ENCODE results near the gene AKT1S1. TPM values are rescaled to one million over a fixed set of nuclear protein-coding genes. Genes with fewer than 3 reads are reported as not detected.

The AKT1S1 gene
- total RNA-seq, 1 experiment from 2014 or later: 70.6 TPM

DNA sequence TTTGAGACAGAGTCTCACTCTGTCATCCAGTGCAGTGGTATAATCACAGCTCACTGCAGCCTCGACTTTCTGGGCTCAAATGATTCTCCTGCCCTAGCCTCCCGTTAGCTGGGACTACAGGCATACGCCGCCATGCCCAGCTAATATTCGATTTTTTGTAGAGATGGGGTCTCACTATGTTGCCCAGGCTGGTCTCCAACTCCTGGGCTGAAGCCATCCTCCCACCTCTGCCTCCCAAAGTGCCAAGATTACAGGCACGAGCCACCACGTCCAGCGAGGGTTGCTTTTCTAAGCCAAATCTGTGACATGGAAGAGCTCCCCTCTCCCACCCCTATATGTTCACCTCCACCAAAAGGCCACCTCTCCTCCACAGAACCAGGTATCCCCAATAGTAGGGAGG lies 40.9 kb upstream of the AKT1S1 start:
- no peak overlapping the region for H2AFZ ChIP-seq (ENCODE audit: low read depth, low read length, poor library complexity, severe bottlenecking)
- H3K27ac ChIP-seq (ENCODE audit: low read depth, low read length): no peak overlapping the region
- H3K9ac ChIP-seq (ENCODE audit: low read length): no peak overlapping the region
- no peak overlapping the region for H3K4me3 ChIP-seq (replicated peaks in 1 of 2; ENCODE audit: low read depth in 1 of 2, low read length in 2 of 2)
- ATAC-seq (no peak), DNase-seq (ENCODE audit: low read depth, low spot score) (no peak)
- no peaks in the 10 kb centered on the region for H3K4me1 ChIP-seq (ENCODE audit: control insufficient read depth in 1 of 2, insufficient read depth in 2 of 2, low read length in 2 of 2)
- intact Hi-C loops (cut with micrococcal nuclease): no loop called here
- H4K20me1 ChIP-seq (ENCODE audit: insufficient read depth): peaks cover 7% of the 10 kb centered on the region; the same call in 1 of the 2 replicates
- peaks cover 98% of the 10 kb centered on the region for H3K79me2 ChIP-seq (ENCODE audit: insufficient read depth, low read length)
- no peak overlapping the region for H3K4me2 ChIP-seq (ENCODE audit: low read length)
- ChIA-PET CTCF (no interaction called here), RAD21 (ENCODE audit: low non-redundant PET in 1 of 2, low total read pairs in 2 of 2, uncharacterized antibody in 2 of 2, unreplicated experiment in 2 of 2) (no interaction called here), POLR2A (interaction anchor here (1.0 kb wide), 1 partner anchor 12 kb away, joined by 3 read pairs; no protein-coding TSS in a partner anchor)
- peaks cover 31 to 42% of the 10 kb centered on the region in 2 experiments for H3K36me3 ChIP-seq (ENCODE audit: control insufficient read depth in 1 of 2, insufficient read depth in 2 of 2, low read length in 2 of 2)
- TF ChIP-seq SRF (IDR thresholded peaks at IDR 0.05; ENCODE audit: low read depth) (no peak), FOSL1 (IDR thresholded peaks at IDR 0.05; ENCODE audit: low read depth) (no peak), CEBPB (IDR thresholded peaks at IDR 0.05; ENCODE audit: low read depth) (no peak), SIN3A (IDR thresholded peaks at IDR 0.05; ENCODE audit: low read depth) (no peak)
- TF ChIP-seq, protein P1, sequence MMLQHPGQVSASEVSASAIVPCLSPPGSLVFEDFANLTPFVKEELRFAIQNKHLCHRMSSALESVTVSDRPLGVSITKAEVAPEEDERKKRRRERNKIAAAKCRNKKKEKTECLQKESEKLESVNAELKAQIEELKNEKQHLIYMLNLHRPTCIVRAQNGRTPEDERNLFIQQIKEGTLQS (IDR thresholded peaks at IDR 0.05): no peak
- H3K9me3 ChIP-seq (ENCODE audit: control insufficient read depth in 1 of 2, insufficient read depth in 1 of 2, low read depth in 1 of 2, low read length in 2 of 2): no peaks in the 10 kb centered on the region
- H3K27me3 ChIP-seq (ENCODE audit: insufficient read depth, low read length): no peaks in the 10 kb centered on the region
- H3K9me2 ChIP-seq (ENCODE audit: insufficient read depth): no peaks in the 10 kb centered on the region
- BruUV-seq (replicated peaks): no TSS peak

DNA sequence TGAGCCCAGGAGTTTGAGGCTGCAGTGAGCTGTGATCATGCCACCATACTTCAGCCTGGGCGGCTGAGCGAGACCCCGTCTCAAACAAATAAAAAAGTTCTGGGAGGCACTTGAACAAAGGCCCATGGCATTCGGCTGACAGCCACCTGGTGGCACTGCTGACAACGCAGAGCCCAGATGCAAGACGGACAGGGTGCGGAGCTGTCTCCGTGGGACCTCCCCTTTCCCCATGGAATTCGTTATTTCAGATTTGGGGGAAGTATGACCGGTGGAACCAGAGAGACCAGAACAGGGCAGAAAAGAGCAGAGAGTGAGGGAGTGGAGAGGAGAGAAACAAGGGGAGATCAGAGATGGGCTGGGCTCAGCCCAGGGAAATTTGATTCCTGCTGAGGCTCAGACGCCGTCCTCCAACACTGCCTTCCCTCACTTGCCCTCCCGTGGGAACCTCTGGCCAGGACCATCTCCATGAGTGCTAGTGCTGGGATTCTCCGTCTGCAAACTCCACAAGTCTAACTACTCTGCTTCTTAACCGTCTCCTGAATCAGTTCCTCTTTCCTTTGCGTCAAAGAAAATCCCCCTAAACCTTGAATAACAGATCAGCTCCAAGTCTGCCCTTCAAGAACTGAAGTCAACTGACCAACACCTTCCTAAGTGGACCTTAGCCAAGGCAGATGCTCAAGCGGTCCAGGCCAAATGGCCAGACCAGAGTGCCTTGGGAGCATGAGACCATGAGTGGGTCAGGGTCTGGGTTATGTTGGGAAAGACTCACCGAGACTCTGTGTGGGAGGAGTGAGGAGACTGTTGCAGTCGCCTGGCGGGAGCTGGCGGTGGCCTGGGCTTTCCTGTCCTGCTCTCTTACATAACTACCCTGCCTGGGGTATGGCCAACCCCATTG lies 39.9 kb upstream of the AKT1S1 start:
- POLR2A ChIA-PET: no interaction called here
- intact Hi-C loops (cut with micrococcal nuclease): no loop called here
- H3K27ac ChIP-seq (ENCODE audit: low read depth, low read length): no peak overlapping the region

More for the DNA sequence above, 39.9 kb upstream of the AKT1S1 start:
- Histone ChIP-seq H3K4me3 (replicated peaks in 1 of 2; ENCODE audit: low read depth in 1 of 2, low read length in 2 of 2) (no peak overlapping the region), H4K20me1 (ENCODE audit: insufficient read depth) (peaks cover 6% of the 10 kb centered on the region; the same call in 1 of the 2 replicates), H3K36me3 (ENCODE audit: control insufficient read depth in 1 of 2, insufficient read depth in 2 of 2, low read length in 2 of 2) (peaks cover 34 to 48% of the 10 kb centered on the region in 2 experiments), H2AFZ (ENCODE audit: low read depth, low read length, poor library complexity, severe bottlenecking) (no peak overlapping the region), H3K9me2 (ENCODE audit: insufficient read depth) (no peaks in the 10 kb centered on the region), H3K4me1 (ENCODE audit: control insufficient read depth in 1 of 2, insufficient read depth in 2 of 2, low read length in 2 of 2) (no peaks in the 10 kb centered on the region), H3K9me3 (ENCODE audit: control insufficient read depth in 1 of 2, insufficient read depth in 1 of 2, low read depth in 1 of 2, low read length in 2 of 2) (no peaks in the 10 kb centered on the region), H3K27me3 (ENCODE audit: insufficient read depth, low read length) (no peaks in the 10 kb centered on the region), H3K79me2 (ENCODE audit: insufficient read depth, low read length) (peaks cover 96% of the 10 kb centered on the region), H3K9ac (ENCODE audit: low read length) (no peak overlapping the region), H3K4me2 (ENCODE audit: low read length) (no peak overlapping the region)
- no peak for TF ChIP-seq SP1 (IDR thresholded peaks at IDR 0.05; ENCODE audit: low read depth)
- TF ChIP-seq, protein P2, sequence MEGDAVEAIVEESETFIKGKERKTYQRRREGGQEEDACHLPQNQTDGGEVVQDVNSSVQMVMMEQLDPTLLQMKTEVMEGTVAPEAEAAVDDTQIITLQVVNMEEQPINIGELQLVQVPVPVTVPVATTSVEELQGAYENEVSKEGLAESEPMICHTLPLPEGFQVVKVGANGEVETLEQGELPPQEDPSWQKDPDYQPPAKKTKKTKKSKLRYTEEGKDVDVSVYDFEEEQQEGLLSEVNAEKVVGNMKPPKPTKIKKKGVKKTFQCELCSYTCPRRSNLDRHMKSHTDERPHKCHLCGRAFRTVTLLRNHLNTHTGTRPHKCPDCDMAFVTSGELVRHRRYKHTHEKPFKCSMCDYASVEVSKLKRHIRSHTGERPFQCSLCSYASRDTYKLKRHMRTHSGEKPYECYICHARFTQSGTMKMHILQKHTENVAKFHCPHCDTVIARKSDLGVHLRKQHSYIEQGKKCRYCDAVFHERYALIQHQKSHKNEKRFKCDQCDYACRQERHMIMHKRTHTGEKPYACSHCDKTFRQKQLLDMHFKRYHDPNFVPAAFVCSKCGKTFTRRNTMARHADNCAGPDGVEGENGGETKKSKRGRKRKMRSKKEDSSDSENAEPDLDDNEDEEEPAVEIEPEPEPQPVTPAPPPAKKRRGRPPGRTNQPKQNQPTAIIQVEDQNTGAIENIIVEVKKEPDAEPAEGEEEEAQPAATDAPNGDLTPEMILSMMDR (IDR thresholded peaks at IDR 0.05 in 2 of 3, conservative IDR thresholded peaks at IDR 0.05 in 1 of 3; ENCODE audit: borderline replicate concordance in 1 of 3, insufficient read depth in 1 of 3, low read depth in 2 of 3, low read length in 2 of 3): peak in 1 of 3 experiments; percentile 49; a peak in 3 of 6 replicates
- no peak for DNase-seq (ENCODE audit: low read depth, low spot score)
- ATAC-seq: peak; percentile 67
- RAD21 ChIA-PET (ENCODE audit: low non-redundant PET in 1 of 2, low total read pairs in 2 of 2, uncharacterized antibody in 2 of 2, unreplicated experiment in 2 of 2): no interaction called here
- CTCF ChIA-PET: no interaction called here
- no TSS peak for BruUV-seq (replicated peaks)
